B cell (primary cell): Measurements from ENCODE around the gene DYNC2H1. TPM values are rescaled to one million over a fixed set of nuclear protein-coding genes. Genes with fewer than 3 reads are reported as not detected.

Source experiments
- ATAC-seq: fragments of 200-7000 bp; cut with Tn5 transposase; one replicate; pipeline ENCODE4 v1.10.0; 2021; ENCODE audit warnings: low read depth, mild to moderate bottlenecking, moderate number of reproducible peaks, moderate library complexity
- CTCF ChIA-PET: fragments of 350-600 bp; sonication (Branson Sonifier 250); formaldehyde crosslinking; loops from one replicate; lab custom pipeline; 2021; ENCODE audit warnings: antibody characterized with exemption, inconsistent platforms; lab: Charles Lee
- POLR2A ChIA-PET: fragments of 350-600 bp; sonication (Branson Sonifier 250); formaldehyde crosslinking; loops from one replicate; lab custom pipeline; 2021; ENCODE audit warnings: antibody characterized with exemption; lab: Charles Lee
- DNase-seq: peaks from one replicate; pipeline ENCODE4 v3.0.0; 2013
- H2AFZ ChIP-seq: 2 replicates; pipeline ENCODE4 v1.6.1; 2012; ENCODE audit warnings: mild to moderate bottlenecking, low read depth, low read length; ENCODE audit not compliant: insufficient read depth, poor library complexity, severe bottlenecking
- H3K27ac ChIP-seq, 2 donors: 1 replicate in 1 of 2; 2 replicates in 1 of 2; pipeline ENCODE4 v1.5.1; 2012 to 2013; ENCODE audit warnings: low read length in 2 of 2, mild to moderate bottlenecking in 2 of 2, moderate library complexity in 1 of 2
- H3K27me3 ChIP-seq, 4 experiments: fragments of 200-600 bp in 1 of 4; sonication (generic) in 1 of 4; replicated peaks in 1 of 4; 1 replicate in 2 of 4; 2 replicates in 2 of 4; pipeline versions ENCODE4 v1.6.1 to v1.7.0; 2013 to 2016; ENCODE audit warnings: low read length in 3 of 4, mild to moderate bottlenecking in 2 of 4, mixed read lengths in 1 of 4, moderate library complexity in 1 of 4; ENCODE audit not compliant: insufficient read depth in 4 of 4, control insufficient read depth in 3 of 4; ENCODE audit errors: control extremely low read depth in 1 of 4
- H3K36me3 ChIP-seq, 2 experiments: replicated peaks in 1 of 2; 1 replicate in 1 of 2; 2 replicates in 1 of 2; pipeline versions ENCODE4 v1.6.1 to v1.7.1; 2013; ENCODE audit warnings: low read length in 1 of 2; ENCODE audit not compliant: insufficient read depth in 2 of 2, control insufficient read depth in 1 of 2; ENCODE audit errors: control extremely low read depth in 1 of 2, extremely low read depth in 1 of 2
- H3K4me1 ChIP-seq, 2 donors: fragments of 200-600 bp in 1 of 2; sonication (generic) in 1 of 2; 1 replicate in 1 of 2; 2 replicates in 1 of 2; pipeline versions ENCODE4 v1.5.1 to v1.6.1; 2013 to 2017; ENCODE audit warnings: low read length in 2 of 2; ENCODE audit not compliant: control insufficient read depth in 2 of 2, insufficient read depth in 2 of 2
- H3K4me2 ChIP-seq: replicated peaks from 2 replicates; pipeline ENCODE3; 2012; ENCODE audit warnings: mild to moderate bottlenecking, low read depth, low read length; ENCODE audit not compliant: poor library complexity, severe bottlenecking
- H3K4me3 ChIP-seq, 5 experiments: fragments of 200-600 bp in 1 of 5; sonication (generic) in 1 of 5; 1 replicate in 3 of 5; 2 replicates in 2 of 5; pipeline versions ENCODE4 v1.5.1 to v1.7.0; 2011 to 2016; ENCODE audit warnings: low read length in 4 of 5, mild to moderate bottlenecking in 4 of 5, low read depth in 2 of 5, control low read depth in 1 of 5, moderate library complexity in 1 of 5; ENCODE audit not compliant: insufficient read depth in 1 of 5; ENCODE audit errors: control extremely low read depth in 1 of 5, extremely low read depth in 1 of 5
- H3K79me2 ChIP-seq: fragments of 200-600 bp; sonication (generic); one replicate; pipeline ENCODE4 v1.6.0; 2016; ENCODE audit warnings: low read length; ENCODE audit not compliant: control insufficient read depth, insufficient read depth
- H3K9ac ChIP-seq: fragments of 200-600 bp; sonication (generic); 2 replicates; pipeline ENCODE4 v1.6.1; 2017; ENCODE audit warnings: mild to moderate bottlenecking, low read length, moderate library complexity
- H3K9me3 ChIP-seq, 3 donors: one replicate each; pipeline versions ENCODE4 v1.6.1 to v1.7.1; 2013; ENCODE audit warnings: low read length in 2 of 3; ENCODE audit not compliant: control insufficient read depth in 2 of 3, insufficient read depth in 1 of 3; ENCODE audit errors: control extremely low read depth in 1 of 3
- H4K20me1 ChIP-seq: 2 replicates; pipeline ENCODE4 v1.6.0; 2012; ENCODE audit warnings: mild to moderate bottlenecking, low read length; ENCODE audit not compliant: insufficient read depth, control insufficient read depth, poor library complexity, severe bottlenecking
- H3K27ac Mint-ChIP-seq: one replicate; pipeline ENCODE4 v1.8.0; 2021; ENCODE audit warnings: mixed read lengths
- H3K27me3 Mint-ChIP-seq: one replicate; pipeline ENCODE4 v1.8.0; 2021; ENCODE audit warnings: mixed read lengths
- H3K4me1 Mint-ChIP-seq: one replicate; pipeline ENCODE4 v1.8.0; 2021; ENCODE audit warnings: mixed read lengths
- H3K4me3 Mint-ChIP-seq: one replicate; pipeline ENCODE4 v1.8.0; 2021; ENCODE audit warnings: mixed read lengths
- H3K9me3 Mint-ChIP-seq: one replicate; pipeline ENCODE4 v1.8.0; 2022; ENCODE audit warnings: mixed read lengths; ENCODE audit not compliant: insufficient read depth
- CTCF ChIP-seq: fragments of 200-600 bp; IDR thresholded peaks from one replicate; pipeline ENCODE4 v1.8.0; 2022; ENCODE audit warnings: antibody characterized with exemption, mild to moderate bottlenecking
- EZH2 ChIP-seq: IDR thresholded peaks from 2 replicates; pipeline ENCODE4 v1.6.1; 2012; ENCODE audit warnings: borderline replicate concordance, low read depth, mild to moderate bottlenecking, moderate library complexity, low read length; ENCODE audit not compliant: insufficient read depth, poor library complexity, severe bottlenecking
- whole genome bisulfite sequencing: methylation state at CpG from one replicate; pipeline ENCODE4 v1.1.5; 2013; ENCODE audit warnings: missing lambda C conversion rate; ENCODE audit not compliant: insufficient coverage; 5-methylcytosine and 5-hydroxymethylcytosine counted together
- intact Hi-C: fragments of 100-400 bp; cut with micrococcal nuclease; formaldehyde crosslinking; loops from one replicate; pipeline ENCODE4 v1.10.0; 2022
- polyA plus RNA-seq: library from polyadenylated mRNA; depleted of rRNA; stranded (reverse); fragments of >200 nt; gene quantifications from 2 replicates; pipeline ENCODE4 v1.2.3, GENCODE V29; 2012
- total RNA-seq, 2 donors: library from RNA; stranded (reverse); fragments of 120-200 nt in 1 of 2; gene quantifications; 1 replicate in 1 of 2; 2 replicates in 1 of 2; pipeline versions ENCODE4 v1.2.3 to v1.2.4, GENCODE V29; 2013 to 2022

DYNC2H1 gene
- total and polyA plus RNA-seq, 2 donors (not counting 1 experiment from before 2014, with no cell fraction given), result 0.92 to 7.8 TPM

DNA sequence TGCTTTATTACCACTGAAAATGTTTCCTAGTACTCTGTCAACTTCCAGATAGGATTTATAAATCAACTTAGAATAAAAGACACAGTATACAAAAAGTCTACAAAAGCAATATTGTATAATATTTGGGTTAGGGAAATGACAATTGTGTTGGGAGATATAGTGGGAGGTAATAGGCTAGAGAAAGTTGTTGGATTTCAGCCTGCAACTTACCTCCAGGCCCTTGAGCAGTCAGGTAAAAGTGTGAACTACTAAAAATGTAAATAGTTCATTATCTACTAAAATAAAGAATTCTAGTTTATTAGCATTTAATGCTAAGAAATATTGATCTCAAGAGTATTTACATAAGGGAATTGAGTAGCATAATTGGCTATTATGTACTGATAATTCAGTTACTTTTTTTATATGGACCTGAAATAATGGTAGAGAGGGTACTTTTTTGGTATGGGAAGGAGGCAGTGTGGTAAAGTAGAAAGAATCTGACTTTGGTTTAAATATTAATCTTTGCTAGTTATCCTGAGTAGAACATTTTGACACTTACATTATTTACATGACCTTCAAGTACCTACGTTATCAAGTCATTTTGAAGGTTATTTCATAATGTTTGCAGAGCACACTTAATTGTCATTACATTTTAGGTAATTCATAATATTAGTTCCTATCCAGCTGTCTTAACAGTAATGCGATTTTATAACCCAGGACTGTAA lies 55.0 kb downstream of the DYNC2H1 start:
- Histone ChIP-seq H3K36me3 (no peaks in the 10 kb centered on the region), H3K27ac (no peak overlapping the region), H3K79me2 (no peaks in the 10 kb centered on the region), H3K4me1 (no peaks in the 10 kb centered on the region), H4K20me1 (no peaks in the 10 kb centered on the region), H3K27me3 (no peaks in the 10 kb centered on the region), H3K9me3 (no peaks in the 10 kb centered on the region), H3K9ac (no peak overlapping the region), H2AFZ (no peak overlapping the region), H3K4me2 (no peak overlapping the region), H3K4me3 (no peak overlapping the region)
- no peaks in the 10 kb centered on the region for H3K9me3 Mint-ChIP-seq
- no CpG with 5 or more reads among the region's 2 CpGs for WGBS
- POLR2A ChIA-PET, result no interaction called here
- H3K27me3 Mint-ChIP-seq, result no peaks in the 10 kb centered on the region
- CTCF ChIA-PET, result no interaction called here
- no peak overlapping the region for H3K27ac Mint-ChIP-seq
- intact Hi-C loops, result no loop called here
- H3K4me3 Mint-ChIP-seq, result no peak overlapping the region
- TF ChIP-seq EZH2 (no peak), CTCF (no peak)
- ATAC-seq (no peak), DNase-seq (no peak)
- no peaks in the 10 kb centered on the region for H3K4me1 Mint-ChIP-seq

DNA sequence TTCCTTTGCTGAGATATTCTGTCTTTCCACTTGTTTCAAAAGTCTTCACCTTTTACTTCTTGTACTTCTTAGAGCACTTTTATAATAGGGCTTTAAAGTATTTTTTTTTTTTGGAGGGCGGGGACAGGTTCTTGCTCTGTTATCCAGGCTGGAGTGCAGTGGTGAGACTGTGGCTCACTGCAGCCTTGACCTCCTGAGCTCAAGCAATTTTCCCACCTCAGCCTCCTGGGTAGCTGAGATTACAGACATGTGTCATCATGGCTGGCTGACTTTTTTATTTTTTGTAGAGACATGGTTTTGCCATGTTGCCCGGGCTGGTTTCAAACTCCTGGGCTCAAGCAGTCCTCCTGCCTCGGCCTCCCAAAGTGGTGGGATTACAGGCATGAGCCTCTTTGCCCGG lies 57.9 kb downstream of the DYNC2H1 start:
- no peak overlapping the region for H3K27ac Mint-ChIP-seq
- no peaks in the 10 kb centered on the region for H3K9me3 ChIP-seq
- ChIA-PET CTCF (no interaction called here), POLR2A (interaction anchor here (0.7 kb wide), 1 partner anchor 773 kb away, joined by 3 read pairs; no protein-coding TSS in a partner anchor)
- H3K27me3 Mint-ChIP-seq, result no peaks in the 10 kb centered on the region
- no peaks in the 10 kb centered on the region for H3K27me3 ChIP-seq
- H4K20me1 ChIP-seq, result no peaks in the 10 kb centered on the region
- H3K4me3 ChIP-seq, result no peak overlapping the region
- no peaks in the 10 kb centered on the region for H3K9me3 Mint-ChIP-seq
- no peak overlapping the region for H3K4me3 Mint-ChIP-seq
- no peaks in the 10 kb centered on the region for H3K36me3 ChIP-seq
- TF ChIP-seq EZH2, result no peak
- TF ChIP-seq CTCF, result no peak
- 95% methylated on average over 2 of the region's 4 CpGs for WGBS
- H3K4me1 ChIP-seq, result no peaks in the 10 kb centered on the region
- no peaks in the 10 kb centered on the region for H3K79me2 ChIP-seq
- no peak overlapping the region for H3K9ac ChIP-seq
- no peak overlapping the region for H2AFZ ChIP-seq
- no peaks in the 10 kb centered on the region for H3K4me1 Mint-ChIP-seq
- ATAC-seq, result no peak
- DNase-seq, result no peak
- H3K27ac ChIP-seq, result no peak overlapping the region
- no peak overlapping the region for H3K4me2 ChIP-seq
- intact Hi-C loops, result no loop called here
